Measurements from ENCODE around the gene TTC36. TPM values are rescaled to one million over a fixed set of nuclear protein-coding genes. Genes with fewer than 3 reads are reported as not detected.

Gene TTC36
- total RNA-seq, 1 donor from 2014 or later, result 1.9 TPM

DNA sequence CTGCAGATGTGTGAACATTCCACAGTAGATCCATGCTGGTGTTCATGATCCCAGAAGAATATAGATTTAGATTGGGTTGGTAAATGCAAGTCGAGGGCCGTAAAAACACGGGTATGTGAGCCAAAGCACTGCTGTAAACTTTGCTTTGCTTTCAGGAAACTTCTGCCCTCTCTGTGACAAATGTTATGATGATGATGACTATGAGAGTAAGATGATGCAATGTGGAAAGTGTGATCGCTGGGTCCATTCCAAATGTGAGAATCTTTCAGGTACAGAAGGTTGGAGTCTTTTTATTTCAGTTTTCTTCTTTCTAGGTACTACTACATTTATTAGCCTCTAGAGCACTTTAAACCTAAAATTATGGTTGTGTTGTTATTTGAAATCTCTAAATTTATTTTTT, 36.2 kb upstream of the TTC36 start:
- no peak for DNase-seq
- H3K4me1 Mint-ChIP-seq (ENCODE audit: low read depth, unreplicated experiment), result no peaks in the 10 kb centered on the region
- no peaks in the 10 kb centered on the region for H3K27me3 Mint-ChIP-seq (ENCODE audit: unreplicated experiment)
- H3K36me3 Mint-ChIP-seq (ENCODE audit: unreplicated experiment), result no peaks in the 10 kb centered on the region
- TF ChIP-seq, protein P1, sequence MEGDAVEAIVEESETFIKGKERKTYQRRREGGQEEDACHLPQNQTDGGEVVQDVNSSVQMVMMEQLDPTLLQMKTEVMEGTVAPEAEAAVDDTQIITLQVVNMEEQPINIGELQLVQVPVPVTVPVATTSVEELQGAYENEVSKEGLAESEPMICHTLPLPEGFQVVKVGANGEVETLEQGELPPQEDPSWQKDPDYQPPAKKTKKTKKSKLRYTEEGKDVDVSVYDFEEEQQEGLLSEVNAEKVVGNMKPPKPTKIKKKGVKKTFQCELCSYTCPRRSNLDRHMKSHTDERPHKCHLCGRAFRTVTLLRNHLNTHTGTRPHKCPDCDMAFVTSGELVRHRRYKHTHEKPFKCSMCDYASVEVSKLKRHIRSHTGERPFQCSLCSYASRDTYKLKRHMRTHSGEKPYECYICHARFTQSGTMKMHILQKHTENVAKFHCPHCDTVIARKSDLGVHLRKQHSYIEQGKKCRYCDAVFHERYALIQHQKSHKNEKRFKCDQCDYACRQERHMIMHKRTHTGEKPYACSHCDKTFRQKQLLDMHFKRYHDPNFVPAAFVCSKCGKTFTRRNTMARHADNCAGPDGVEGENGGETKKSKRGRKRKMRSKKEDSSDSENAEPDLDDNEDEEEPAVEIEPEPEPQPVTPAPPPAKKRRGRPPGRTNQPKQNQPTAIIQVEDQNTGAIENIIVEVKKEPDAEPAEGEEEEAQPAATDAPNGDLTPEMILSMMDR (IDR thresholded peaks at IDR 0.05; ENCODE audit: partially characterized antibody, unreplicated experiment), result no peak
- H3K27ac Mint-ChIP-seq (ENCODE audit: unreplicated experiment), result peak overlapping the region; percentile 15
- no peaks in the 10 kb centered on the region for H3K9me3 Mint-ChIP-seq (ENCODE audit: unreplicated experiment)
- no peak overlapping the region for H3K4me3 Mint-ChIP-seq (ENCODE audit: unreplicated experiment)

- TF ChIP-seq, protein P1 (IDR thresholded peaks at IDR 0.05; ENCODE audit: partially characterized antibody, unreplicated experiment), result no peak
- H3K27me3 Mint-ChIP-seq (ENCODE audit: unreplicated experiment), result peaks cover 2% of the 10 kb centered on the region
- no peak overlapping the region for H3K4me3 Mint-ChIP-seq (ENCODE audit: unreplicated experiment)
- no peak overlapping the region for H3K27ac Mint-ChIP-seq (ENCODE audit: unreplicated experiment)
- H3K9me3 Mint-ChIP-seq (ENCODE audit: unreplicated experiment), result no peaks in the 10 kb centered on the region
- no peaks in the 10 kb centered on the region for H3K36me3 Mint-ChIP-seq (ENCODE audit: unreplicated experiment)
- H3K4me1 Mint-ChIP-seq (ENCODE audit: low read depth, unreplicated experiment), result no peaks in the 10 kb centered on the region
- no peak for DNase-seq
These were observed 29.4 kb upstream of the TTC36 start for GRCh38 chr11:118497831-118498230.

GRCh38 chr11:118503216-118503615, 24.1 kb upstream of the TTC36 start:
- no peaks in the 10 kb centered on the region for H3K4me1 Mint-ChIP-seq (ENCODE audit: low read depth, unreplicated experiment)
- H3K36me3 Mint-ChIP-seq (ENCODE audit: unreplicated experiment), result no peaks in the 10 kb centered on the region
- TF ChIP-seq, protein P1 (IDR thresholded peaks at IDR 0.05; ENCODE audit: partially characterized antibody, unreplicated experiment), result no peak
- no peaks in the 10 kb centered on the region for H3K9me3 Mint-ChIP-seq (ENCODE audit: unreplicated experiment)
- peaks cover 2% of the 10 kb centered on the region for H3K27me3 Mint-ChIP-seq (ENCODE audit: unreplicated experiment)
- H3K4me3 Mint-ChIP-seq (ENCODE audit: unreplicated experiment), result no peak overlapping the region
- H3K27ac Mint-ChIP-seq (ENCODE audit: unreplicated experiment), result no peak overlapping the region
- no peak for DNase-seq

DNA sequence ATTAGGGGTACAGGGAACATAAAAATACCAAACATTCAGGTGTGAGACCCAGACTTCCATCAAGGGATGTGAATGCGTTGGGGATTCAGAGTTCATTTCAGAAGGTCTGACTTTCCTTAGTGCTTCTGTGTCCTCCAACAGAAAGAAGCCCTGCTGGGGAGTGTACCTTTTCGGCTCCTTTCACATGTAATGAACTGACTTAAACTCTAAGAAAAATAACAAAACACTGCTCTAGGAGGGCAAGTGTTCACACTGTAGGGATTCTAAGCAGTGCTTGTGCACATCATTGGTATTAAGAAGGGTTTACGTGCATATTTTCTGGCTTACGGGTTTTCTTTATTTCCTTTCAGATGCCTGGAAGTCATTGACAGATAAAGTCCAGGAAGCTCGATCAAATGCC, 15.7 kb upstream of the TTC36 start:
- H3K27ac Mint-ChIP-seq (ENCODE audit: unreplicated experiment), result no peak overlapping the region
- no peak for DNase-seq
- no peak overlapping the region for H3K4me3 Mint-ChIP-seq (ENCODE audit: unreplicated experiment)
- H3K36me3 Mint-ChIP-seq (ENCODE audit: unreplicated experiment), result peaks cover 7% of the 10 kb centered on the region
- H3K27me3 Mint-ChIP-seq (ENCODE audit: unreplicated experiment), result no peaks in the 10 kb centered on the region
- TF ChIP-seq, protein P1 (IDR thresholded peaks at IDR 0.05; ENCODE audit: partially characterized antibody, unreplicated experiment), result no peak
- H3K9me3 Mint-ChIP-seq (ENCODE audit: unreplicated experiment), result peaks cover 3% of the 10 kb centered on the region
- H3K4me1 Mint-ChIP-seq (ENCODE audit: low read depth, unreplicated experiment), result no peaks in the 10 kb centered on the region

GRCh38 chr11:118514103-118514502, 13.2 kb upstream of the TTC36 start:
- Mint-ChIP-seq H3K9me3 (ENCODE audit: unreplicated experiment) (peaks cover 3% of the 10 kb centered on the region), H3K36me3 (ENCODE audit: unreplicated experiment) (peaks cover 7% of the 10 kb centered on the region), H3K27ac (ENCODE audit: unreplicated experiment) (no peak overlapping the region), H3K27me3 (ENCODE audit: unreplicated experiment) (no peaks in the 10 kb centered on the region), H3K4me3 (ENCODE audit: unreplicated experiment) (no peak overlapping the region), H3K4me1 (ENCODE audit: low read depth, unreplicated experiment) (no peaks in the 10 kb centered on the region)
- no peak for DNase-seq
- TF ChIP-seq, protein P1 (IDR thresholded peaks at IDR 0.05; ENCODE audit: partially characterized antibody, unreplicated experiment), result no peak
